Left lobe of liver (tissue), 2 donors: ENCODE results near the gene MAGI2. TPM values are rescaled to one million over a fixed set of nuclear protein-coding genes. Genes with fewer than 3 reads are reported as not detected.
"Not testable (repeated sequence)": the region's sequence is repeated elsewhere in the genome, so short reads cannot be mapped to it uniquely, and the experiment has no call there.

ENCODE experiments used
- ATAC-seq: fragments of 200-7000 bp; cut with Tn5 transposase; one replicate; pipeline ENCODE4 v1.9.1; 2020; ENCODE audit warnings: mild to moderate bottlenecking, moderate library complexity
- DNase-seq: peaks from one replicate; pipeline ENCODE4 v3.0.0-alpha.2; 2020; ENCODE audit warnings: low spot score
- total RNA-seq: library from RNA; stranded (reverse); gene quantifications from one replicate; pipeline ENCODE4 v1.2.1, GENCODE V29; 2021
- donor health status: DM: no; HTN: no; CAD: no; lungs with moderate emphysema.
- donor health status: DM: no; HTN: yes; CAD: no.

The MAGI2 gene
- total RNA-seq, 1 donor from 2014 or later, result 2.9 TPM

DNA sequence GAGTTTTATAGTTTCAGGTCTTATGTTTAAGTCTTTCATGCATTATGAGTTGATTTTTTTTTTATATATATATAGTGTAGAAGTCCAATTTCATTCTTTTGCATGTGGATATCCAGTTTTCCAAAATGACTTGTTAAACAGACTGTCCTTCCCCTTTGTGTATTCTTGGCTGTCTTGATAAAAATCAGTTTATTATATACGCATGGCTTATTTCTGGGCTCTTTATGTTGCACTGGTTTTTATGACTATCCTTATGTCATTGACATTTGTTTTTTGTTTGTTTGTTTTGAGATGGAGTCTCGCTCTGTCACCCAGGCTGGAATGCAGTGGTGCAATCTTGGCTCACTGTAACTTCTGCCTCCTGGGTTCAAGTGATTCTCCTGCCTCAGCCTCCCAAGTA lies 485.9 kb downstream of the MAGI2 start:
- not testable (repeated sequence) for ATAC-seq, DNase-seq

DNA sequence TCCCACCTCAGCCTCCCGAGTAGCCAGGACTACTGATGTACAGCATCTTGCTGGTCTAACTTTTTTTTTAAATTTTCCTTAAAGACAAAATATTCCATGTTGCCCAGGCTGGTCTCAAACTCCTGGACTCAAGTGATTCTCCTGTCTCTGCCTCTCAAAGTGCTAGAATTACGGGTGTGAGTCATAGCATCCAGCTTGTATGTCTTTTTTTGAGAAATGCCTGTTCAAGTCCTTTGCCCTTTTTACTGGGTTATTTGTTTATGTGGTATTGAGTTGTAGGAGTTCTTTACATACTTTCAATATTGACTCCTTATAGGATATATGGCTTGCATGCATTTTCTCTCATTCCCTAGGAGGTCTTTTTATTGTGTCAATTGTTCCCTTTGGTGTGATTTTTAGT lies 486.4 kb downstream of the MAGI2 start:
- DNase-seq (no peak), ATAC-seq (no peak)

DNA sequence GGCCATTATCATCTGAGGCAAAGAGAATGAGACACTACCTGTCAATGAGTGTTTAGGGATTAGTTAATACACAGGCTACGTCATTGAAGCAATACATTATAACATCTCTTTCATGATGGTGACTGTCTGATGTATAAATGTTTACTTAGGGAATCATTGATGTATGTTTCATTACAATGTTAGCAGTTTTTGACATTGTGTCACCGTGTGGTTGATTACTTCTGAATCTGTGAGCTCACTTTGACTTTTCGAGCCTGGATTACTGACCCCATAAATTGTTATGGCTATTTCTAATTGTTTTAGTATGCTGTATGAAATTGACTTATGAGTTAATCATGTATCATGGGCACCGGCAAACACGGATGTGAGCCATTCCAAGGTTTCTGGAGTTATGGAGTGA lies 494.0 kb downstream of the MAGI2 start:
- no peak for DNase-seq
- ATAC-seq, result no peak

DNA sequence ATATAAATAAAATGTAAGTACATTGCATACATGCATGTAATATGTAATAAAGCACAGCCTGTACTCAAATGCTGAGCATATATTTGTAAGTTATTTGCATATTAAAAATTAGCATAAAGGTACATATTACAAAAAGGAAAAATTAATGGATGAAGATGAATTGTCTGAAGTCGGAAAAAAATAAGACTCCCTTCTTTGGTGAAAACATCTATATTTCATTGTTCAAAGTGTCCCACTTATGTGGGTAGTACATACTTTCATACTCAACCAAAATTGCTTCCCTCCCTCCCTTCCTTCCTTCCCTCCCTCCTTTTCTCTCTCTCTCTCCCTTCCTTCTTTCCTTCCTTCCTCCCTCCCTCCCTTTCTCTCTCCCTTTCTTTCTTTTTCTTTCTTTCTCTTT lies 498.1 kb downstream of the MAGI2 start:
- no peak for ATAC-seq

DNA sequence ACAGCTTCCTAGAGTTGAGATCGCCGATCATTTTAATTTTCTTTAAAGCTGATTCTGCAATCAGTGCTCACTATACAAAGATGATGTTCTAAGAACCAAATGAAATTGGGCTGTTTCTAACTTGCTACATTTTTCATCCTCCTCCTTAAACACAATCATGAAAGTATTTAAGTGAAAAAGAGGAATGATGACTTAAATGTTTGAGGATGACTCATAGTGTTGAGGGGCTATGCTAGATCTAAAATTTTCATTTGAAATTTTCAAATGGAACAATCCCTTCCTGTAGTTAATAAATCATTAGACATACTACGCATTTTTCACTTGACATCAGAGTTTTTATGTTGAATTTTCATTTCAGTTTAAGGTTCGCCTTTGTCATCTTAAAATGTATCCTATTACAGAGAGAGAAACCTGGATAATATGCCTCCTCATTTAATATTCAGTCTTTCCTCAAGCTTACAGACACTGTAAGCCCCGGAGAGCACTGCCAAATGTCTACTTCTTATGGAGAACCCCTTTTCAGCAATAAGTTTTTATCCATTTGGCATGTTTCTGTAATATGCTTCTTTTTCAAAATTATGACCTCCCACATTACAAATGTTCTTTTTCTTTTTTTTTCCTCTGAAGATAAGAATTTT lies 499.6 kb downstream of the MAGI2 start:
- ATAC-seq, result no peak

More for the DNA sequence above, 498.1 kb downstream of the MAGI2 start:
- no peak for DNase-seq

DNA sequence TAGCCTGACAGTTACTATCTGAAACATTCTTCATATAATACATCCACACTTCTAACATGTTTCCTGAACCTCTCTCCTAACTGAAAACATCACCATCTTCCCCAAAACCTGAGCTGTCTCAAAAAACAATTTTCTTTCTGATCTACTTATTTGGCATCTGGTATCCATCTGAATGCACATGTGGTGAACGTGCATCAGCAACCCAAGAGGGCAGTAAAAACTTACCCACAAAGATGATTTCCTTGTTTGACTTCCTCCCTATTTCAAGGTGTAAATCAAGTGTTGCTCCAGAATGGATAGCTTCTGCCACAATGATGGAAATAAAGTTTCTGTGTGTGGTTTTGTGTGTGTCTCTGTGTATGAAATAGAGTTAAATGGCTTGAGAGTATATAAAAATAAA lies 500.4 kb downstream of the MAGI2 start:
- ATAC-seq (no peak), DNase-seq (no peak)

More for the DNA sequence above, 499.6 kb downstream of the MAGI2 start:
- DNase-seq, result no peak

DNA sequence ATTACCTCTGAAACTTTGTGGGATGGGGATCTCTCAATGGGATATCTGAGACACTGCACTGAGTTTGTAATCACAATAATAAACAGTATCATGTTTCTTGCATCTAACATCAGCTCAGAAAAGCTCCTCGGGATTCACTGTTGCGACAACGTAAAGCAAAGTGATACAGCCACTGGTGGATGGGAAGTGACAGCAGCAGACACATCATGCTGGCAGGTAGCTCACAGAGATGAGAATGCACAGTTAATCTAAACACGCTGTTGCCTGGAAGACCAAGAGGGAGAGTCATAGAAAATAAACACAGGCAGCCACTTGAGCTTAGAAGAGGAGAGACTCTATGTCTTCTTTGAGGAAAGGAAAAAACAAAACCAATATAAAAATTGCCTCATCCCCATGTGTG lies 513.8 kb downstream of the MAGI2 start:
- no peak for DNase-seq
- ATAC-seq, result no peak

DNA sequence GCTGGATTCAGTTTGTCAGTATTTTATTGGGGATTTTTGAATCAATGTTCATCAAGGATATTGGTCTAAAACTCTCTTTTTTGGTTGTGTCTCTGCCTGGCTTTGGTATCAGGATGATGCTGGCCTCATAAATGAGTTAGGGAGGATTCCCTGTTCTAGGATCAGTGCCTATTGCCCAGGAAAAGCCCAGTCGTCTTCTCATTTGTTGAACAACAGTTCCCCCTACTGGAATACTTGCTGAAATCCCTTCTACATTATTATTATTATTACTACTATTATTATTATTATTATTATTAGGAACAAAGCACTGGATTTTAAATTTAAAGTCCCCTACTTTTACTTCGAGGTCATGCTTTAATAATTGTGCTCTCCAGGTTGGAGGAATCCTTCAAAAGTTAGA lies 528.9 kb downstream of the MAGI2 start:
- DNase-seq, result no peak
- no peak for ATAC-seq

DNA sequence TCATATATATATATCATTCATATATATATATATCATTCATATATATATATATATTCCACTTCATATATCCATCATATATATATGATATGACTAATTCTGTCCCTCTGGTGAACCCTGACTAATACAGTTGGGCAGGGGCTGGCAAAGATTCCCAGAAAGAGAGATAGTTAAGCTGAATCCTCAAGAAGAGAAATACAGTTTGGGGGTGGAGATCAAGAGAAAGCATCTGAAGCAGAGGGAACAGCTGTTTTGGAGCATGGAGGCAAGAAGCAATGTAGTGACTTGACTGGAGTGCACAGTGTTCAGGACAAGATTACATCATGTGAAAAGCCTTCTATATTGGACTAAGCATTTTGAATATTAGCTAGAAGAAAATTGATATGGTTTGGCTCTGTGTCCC lies 540.7 kb downstream of the MAGI2 start:
- DNase-seq, result no peak
- ATAC-seq, result no peak

DNA sequence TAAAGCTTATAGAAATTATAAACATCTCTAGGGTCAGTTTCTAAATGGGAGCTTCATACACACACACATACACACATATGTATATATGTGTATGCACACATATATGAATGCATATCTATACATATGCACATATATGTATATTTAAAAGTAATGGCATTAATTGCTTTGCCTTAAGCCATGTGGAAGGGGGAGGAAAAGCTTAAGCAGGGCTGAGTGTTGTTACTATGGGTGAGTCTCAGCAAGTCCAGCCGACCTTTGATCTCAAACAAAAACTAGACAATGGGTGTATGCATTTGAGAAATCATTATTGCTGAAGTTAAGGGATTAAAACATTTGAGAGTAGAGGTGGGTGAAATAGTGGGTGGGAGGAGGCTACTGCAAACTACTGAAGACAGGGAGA lies 546.7 kb downstream of the MAGI2 start:
- no peak for ATAC-seq
- no peak for DNase-seq

DNA sequence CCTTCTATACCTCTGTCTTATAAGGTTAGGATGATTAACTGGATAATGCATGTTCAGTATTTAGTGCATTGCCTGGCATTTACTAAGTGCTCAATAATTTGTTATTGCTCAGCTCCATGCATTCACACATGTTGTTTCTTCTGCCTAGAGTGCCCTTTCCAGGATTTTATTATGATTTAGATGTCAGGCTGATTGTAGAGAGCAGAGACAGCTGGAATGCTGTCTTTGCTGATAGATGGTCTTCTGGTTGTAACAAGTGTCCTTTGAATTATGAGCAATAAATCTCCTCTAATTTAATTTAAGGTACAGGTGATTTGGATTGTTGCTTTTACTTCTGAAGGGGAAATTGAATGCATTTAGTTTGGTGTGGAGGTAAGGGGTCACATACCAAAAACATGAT lies 548.0 kb downstream of the MAGI2 start:
- ATAC-seq (no peak), DNase-seq (no peak)

DNA sequence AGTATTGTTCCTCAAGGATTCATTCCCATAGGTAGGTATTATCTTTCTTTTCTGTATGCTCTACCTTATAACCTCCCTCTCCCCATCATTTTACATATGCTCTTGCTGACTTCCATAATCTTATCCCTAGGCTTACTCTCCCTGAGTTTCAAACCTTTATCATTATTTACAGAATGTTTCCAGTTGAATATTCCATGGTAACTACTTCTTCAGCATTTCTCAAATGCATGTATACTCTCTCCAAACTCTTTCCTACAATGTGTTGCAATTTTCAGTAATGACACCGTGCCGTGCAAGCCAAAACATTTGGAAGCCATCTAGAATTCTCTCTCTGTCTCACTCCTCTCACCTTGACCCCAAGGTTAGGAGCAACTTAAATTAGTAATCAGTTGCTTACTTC lies 548.5 kb downstream of the MAGI2 start:
- ATAC-seq, result no peak
- DNase-seq, result no peak

DNA sequence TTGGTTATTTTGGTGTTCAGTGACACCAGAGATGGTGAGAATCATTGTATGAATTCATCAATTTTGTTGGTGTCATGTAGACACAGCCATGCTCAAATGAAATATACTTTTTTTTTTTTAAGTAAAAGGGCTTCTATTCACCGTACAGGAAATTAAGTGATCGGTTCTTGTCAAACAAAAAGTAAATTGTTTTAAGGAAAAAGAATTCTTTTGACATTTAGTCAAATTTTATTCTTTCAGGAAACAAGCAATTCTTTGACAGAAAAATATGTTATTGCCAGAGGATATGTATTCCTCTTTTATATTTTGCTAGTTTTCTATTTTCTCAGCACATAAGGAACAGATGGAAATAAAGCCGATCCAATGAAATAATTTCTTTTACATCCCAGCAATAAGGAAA lies 551.9 kb downstream of the MAGI2 start:
- ATAC-seq (no peak), DNase-seq (no peak)

DNA sequence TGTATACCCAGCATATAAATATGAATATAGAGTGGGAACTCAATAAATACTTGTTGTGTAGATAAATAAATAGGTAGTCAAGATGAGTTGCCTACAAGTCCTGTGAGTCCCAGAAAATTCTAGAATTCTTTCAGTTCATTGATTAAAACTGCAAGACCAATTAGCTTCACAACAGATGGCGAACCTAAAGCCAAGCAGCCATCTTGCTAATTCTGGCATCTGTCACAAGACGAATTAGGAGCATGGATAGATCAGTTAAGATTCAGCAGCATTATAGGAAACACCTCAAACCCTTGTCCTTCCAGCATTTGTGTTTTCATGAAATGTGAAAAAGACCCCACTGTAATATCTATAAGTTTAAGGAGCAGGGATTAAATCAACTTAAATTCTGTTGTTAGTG lies 552.7 kb downstream of the MAGI2 start:
- ATAC-seq (no peak), DNase-seq (no peak)

DNA sequence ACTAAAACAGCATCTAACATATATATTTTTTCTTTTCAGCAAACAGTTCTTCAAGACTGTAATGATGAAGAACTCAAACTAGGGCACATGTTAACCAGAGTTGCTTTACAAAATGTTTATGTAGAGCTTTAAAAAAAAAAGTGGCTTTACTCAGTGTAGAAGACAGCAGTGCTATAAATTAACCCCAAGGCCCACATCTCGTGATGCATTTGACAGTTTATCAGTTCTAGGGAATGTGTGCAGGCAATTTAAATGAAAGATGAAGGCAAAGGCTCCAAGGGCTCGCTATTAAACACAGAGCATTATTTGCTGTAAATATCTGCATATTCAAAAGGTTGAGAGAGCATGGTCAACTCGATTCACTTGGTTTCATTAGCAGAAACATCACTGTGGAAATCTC lies 558.1 kb downstream of the MAGI2 start:
- ATAC-seq (no peak), DNase-seq (no peak)

DNA sequence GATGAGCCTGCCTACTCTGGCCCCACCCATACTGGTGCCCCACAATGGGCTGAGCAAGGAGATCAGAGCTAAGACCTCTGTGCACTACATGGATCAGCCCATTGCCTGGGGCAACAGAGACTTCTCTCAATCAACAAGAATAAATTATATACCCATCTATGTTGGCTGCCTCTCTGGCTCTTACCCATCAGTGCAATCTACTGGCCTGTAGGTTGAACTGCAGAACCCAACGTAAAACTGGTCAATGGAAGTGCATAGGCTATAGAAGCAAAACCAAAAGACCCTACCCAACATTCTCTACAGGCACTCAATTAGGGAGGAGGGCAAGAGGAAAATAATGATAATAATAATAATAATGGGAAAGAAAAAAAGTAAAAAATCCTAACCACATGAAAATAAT lies 574.3 kb downstream of the MAGI2 start:
- no peak for ATAC-seq
- no peak for DNase-seq

DNA sequence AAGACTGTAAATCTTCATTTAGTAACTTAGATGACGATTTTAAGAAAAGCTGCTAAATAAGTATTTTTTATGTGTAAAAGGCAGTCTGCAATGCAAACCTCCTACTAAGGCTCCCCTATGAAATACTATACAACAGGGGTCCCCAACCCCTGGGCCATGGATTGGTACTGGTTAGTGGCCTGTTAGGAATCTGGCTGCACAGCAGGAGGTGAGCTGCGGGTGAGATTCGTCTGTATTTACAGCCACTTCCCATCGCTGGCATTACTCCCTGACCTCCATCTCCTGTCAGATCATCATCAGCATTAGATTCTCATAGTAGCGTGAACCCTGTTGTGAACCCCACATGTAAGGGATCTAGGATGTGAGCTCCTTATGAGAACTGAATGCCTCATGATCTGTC lies 580.4 kb downstream of the MAGI2 start:
- ATAC-seq, result no peak
- no peak for DNase-seq

DNA sequence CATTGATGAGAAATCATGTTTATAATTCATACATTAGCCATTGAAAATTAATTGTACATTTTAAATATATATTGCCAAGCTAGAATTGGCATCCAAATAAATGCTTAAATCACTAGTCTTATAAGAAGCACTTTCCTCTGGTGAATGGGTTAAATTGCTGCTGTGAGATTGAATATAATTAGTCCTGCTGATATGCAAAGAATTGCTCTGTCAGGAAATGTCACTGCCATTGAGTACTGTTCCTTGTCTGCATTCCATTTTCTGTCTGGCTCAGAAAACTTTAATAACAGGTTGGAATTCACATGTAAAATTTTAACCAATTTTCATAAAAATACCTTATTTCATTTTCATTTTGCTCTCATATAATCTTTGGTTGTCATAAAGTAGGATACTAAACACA lies 589.1 kb downstream of the MAGI2 start:
- ATAC-seq, result no peak
- DNase-seq, result no peak

DNA sequence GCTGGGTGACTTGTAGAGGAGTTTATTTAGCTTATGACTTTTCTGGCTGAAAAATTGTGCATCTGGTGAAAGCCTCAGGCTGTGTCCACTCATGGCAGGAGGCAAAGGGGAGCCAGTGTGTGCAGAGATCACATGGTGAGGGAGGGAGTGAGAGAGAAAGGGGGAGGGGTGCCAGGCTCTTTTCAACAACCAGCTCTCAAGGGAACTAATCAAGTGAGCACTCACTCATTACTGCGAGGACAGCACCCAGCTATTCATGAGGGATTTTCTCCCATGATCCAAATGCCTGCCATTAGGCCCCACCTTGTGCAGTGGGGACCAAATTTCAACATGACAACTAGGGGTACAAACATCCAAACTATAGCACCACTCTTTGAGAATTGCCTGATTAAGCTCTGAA lies 590.2 kb downstream of the MAGI2 start:
- DNase-seq, result no peak
- no peak for ATAC-seq

DNA sequence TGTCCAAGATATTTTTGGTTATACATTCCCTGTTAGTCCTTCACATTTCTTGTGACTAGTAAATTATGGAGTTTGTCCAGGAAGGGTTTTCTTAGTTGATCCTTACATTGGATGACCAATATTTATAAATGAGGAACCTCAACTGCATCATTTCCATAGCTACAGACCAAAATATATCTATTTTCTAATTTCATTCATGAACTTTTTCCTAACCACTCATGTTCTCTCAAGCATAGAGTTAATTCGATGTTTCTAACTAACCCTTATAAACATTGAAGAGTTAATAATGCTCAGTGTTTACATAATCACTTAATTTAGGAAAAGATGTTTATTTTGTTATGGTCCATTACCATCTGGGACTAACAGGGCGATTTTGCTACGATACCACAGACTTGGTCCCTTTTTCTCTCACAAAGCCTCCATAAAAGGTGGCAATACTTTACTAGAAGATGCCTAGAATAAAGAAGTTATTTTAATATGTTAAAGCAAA lies 591.0 kb downstream of the MAGI2 start:
- no peak for DNase-seq
- ATAC-seq, result no peak

DNA sequence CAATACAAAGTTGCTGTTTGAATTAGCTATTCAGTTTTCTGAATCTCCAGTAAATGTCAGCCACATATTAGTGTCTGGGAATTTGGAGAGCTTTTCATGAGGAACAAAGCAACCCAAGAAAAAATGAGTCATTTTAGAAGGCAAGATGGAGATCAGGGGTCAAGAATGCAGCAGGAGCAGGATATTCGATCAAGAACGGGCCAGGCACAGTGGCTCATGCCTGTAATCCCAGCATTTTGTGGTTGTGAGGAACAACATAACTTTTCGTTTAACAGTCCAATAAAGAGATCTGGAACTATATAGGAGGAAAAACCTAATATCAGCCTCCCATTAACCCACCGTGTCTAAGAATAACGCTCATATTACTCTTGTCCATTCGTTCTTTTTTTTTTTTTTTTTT lies 600.5 kb downstream of the MAGI2 start:
- DNase-seq, result no peak
- no peak for ATAC-seq

DNA sequence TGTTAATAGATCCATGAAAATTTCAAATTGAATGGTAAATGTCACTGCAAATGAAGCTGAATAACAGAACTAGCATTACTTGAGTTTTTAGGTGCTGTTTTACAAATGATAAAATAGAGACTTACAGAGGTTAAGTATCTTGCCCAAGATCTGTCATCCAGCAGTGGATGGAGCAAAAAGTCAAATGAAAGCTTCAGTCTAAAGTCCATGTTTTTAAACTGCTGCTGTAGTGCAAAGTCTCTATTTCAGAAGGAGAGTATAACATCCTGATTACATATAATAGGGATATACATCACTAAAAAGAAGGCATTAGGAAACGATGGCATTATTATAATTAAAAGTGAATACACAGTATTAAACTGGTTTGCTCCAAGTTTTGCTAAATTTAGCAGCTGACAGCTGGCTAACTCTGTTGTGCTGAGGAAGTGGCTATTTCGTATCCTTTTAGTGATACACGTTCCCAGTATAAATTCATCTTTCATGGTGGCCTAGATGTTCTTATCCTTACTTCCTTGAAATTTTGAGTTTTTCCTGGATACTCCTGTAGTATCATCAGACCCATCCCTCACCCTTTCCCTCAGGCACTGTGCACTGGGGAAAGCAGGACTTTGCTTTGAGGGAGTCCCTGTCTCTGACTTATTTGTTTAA lies 603.2 kb downstream of the MAGI2 start:
- DNase-seq (no peak), ATAC-seq (no peak)

DNA sequence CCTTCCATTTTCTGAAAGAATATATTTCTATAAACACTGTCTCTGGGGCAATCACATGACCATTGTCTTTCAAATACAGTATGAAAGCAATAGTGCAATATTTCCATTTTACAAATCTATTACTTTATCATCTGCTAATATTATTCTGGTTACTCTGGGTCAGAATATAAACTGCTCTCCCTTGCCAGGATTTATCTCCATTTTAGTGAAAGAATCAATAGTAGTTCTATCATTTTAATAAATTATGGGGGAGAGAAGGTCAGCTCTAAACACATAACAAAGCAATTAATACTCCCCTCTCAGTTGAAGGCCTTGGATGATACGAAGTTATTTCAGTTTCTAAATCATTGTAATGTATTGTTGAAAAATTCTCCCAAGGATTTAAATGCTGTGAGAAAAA lies 608.3 kb downstream of the MAGI2 start:
- DNase-seq (no peak), ATAC-seq (no peak)
